Ovary (tissue), 3 donors: ENCODE measurements around the gene ABTB2.

Experiments used
- CTCF ChIP-seq, 3 donors: fragments of 450-650 bp in 2 of 3; fragments of 200-600 bp in 1 of 3; IDR thresholded peaks; one replicate each; pipeline versions ENCODE4 v1.5.1 to v1.8.0; 2016 to 2022; ENCODE audit warnings: antibody characterized with exemption in 3 of 3, mild to moderate bottlenecking in 1 of 3
- EP300 ChIP-seq: sonication (generic); formaldehyde crosslinking; IDR thresholded peaks from one replicate; pipeline ENCODE4 v1.6.1; 2017; ENCODE audit warnings: antibody characterized with exemption
- POLR2A ChIP-seq: fragments of 450-650 bp; IDR thresholded peaks from one replicate; pipeline ENCODE4 v1.6.1; 2017; ENCODE audit warnings: antibody characterized with exemption, mild to moderate bottlenecking, moderate library complexity
- donor health status: DM: no; HTN: no; CAD: no.

- TF ChIP-seq CTCF (IDR thresholded peaks at IDR 0.05) (no peak), EP300 (no peak), POLR2A (no peak)
Measured at GRCh38 chr11:34203377-34203871, 154.4 kb downstream of the ABTB2 start.
